HG02678 (cell line): ENCODE data around the gene YPEL4.

ENCODE experiments used
- ATAC-seq: cut with Tn5 transposase; IDR thresholded peaks from one replicate; pipeline ENCODE4 v1.9.1; 2021; ENCODE audit warnings: mild to moderate bottlenecking, moderate library complexity; ENCODE audit not compliant: unreplicated experiment

YPEL4 gene

GRCh38 chr11:57634311-57634710 lies 15.4 kb downstream of the YPEL4 start:
- no peak for ATAC-seq

- ATAC-seq, result no peak
Observed at GRCh38 chr11:57633394-57634070, 16.2 kb downstream of the YPEL4 start.

- no peak for ATAC-seq
Observed at GRCh38 chr11:57632116-57632515, 17.6 kb downstream of the YPEL4 start.

GRCh38 chr11:57630171-57630570 lies 19.5 kb downstream of the YPEL4 start:
- ATAC-seq, result no peak

GRCh38 chr11:57626895-57627294 lies 22.8 kb downstream of the YPEL4 start:
- no peak for ATAC-seq

GRCh38 chr11:57624864-57625263 lies 24.8 kb downstream of the YPEL4 start:
- ATAC-seq, result no peak

- ATAC-seq, result no peak
Observed at GRCh38 chr11:57622263-57622662, 27.4 kb downstream of the YPEL4 start.

- no peak for ATAC-seq
Observed at GRCh38 chr11:57620467-57620866, 29.2 kb downstream of the YPEL4 start.

- no peak for ATAC-seq
Observed at GRCh38 chr11:57619331-57619730, 30.4 kb downstream of the YPEL4 start.

- ATAC-seq, result no peak
Observed at GRCh38 chr11:57618438-57618837, 31.3 kb downstream of the YPEL4 start.

- ATAC-seq, result no peak
Observed at GRCh38 chr11:57616595-57616994, 33.1 kb downstream of the YPEL4 start.

- no peak for ATAC-seq
Observed at GRCh38 chr11:57615308-57615707, 34.4 kb downstream of the YPEL4 start.

- ATAC-seq, result no peak
Observed at GRCh38 chr11:57614234-57614772, 35.4 kb downstream of the YPEL4 start.

- ATAC-seq, result no peak
Observed at GRCh38 chr11:57610170-57610569, 39.5 kb downstream of the YPEL4 start.

- no peak for ATAC-seq
Observed at GRCh38 chr11:57605028-57605420, 44.7 kb downstream of the YPEL4 start.

- ATAC-seq, result no peak
Observed at GRCh38 chr11:57604296-57605027, 45.2 kb downstream of the YPEL4 start.

- no peak for ATAC-seq
Observed at GRCh38 chr11:57601297-57601696, 48.4 kb downstream of the YPEL4 start.

- ATAC-seq, result no peak
Observed at GRCh38 chr11:57599381-57599780, 50.3 kb downstream of the YPEL4 start.

- no peak for ATAC-seq
Observed at GRCh38 chr11:57598831-57599155, 50.9 kb downstream of the YPEL4 start.

- no peak for ATAC-seq
Observed at GRCh38 chr11:57597916-57598830, 51.5 kb downstream of the YPEL4 start.

GRCh38 chr11:57597461-57597915 lies 52.2 kb downstream of the YPEL4 start, which contains the start of gene SERPING1:
Gene SERPING1 (plus strand): TSS chr11:57597685. CDS start chr11:57598271, 586 bp downstream.
- ATAC-seq, result no peak
